HCT116 (cell line): ENCODE measurements around the gene PIK3CB. TPM values are rescaled to one million over a fixed set of nuclear protein-coding genes. Genes with fewer than 3 reads are reported as not detected.

Experiments
- ATAC-seq: fragments of 200-7000 bp; cut with Tn5 transposase; 2 replicates; pipeline ENCODE4 v1.9.1; 2020; ENCODE audit warnings: mild to moderate bottlenecking, moderate library complexity
- BruUV-seq: library from RNA; stranded (reverse); fragments of 400-500 nt; replicated peaks from 2 replicates; lab custom pipeline; 2021; lab: Mats Ljungman, UMichigan
- CTCF ChIA-PET: fragments of 300-600 bp; sonication (Branson Sonifier 250); formaldehyde crosslinking; loops from one replicate; lab custom pipeline; 2021; ENCODE audit warnings: antibody characterized with exemption; lab: Charles Lee
- POLR2A ChIA-PET: fragments of 300-600, 350-600 bp; sonication (Branson Sonifier 250); formaldehyde crosslinking; loops from one replicate; lab custom pipeline; 2021; ENCODE audit warnings: antibody characterized with exemption; lab: Charles Lee
- RAD21 ChIA-PET, 2 experiments: fragments of 300-600 bp; sonication (Branson Sonifier 250); formaldehyde crosslinking; loops; one replicate each; lab custom pipeline; 2023; ENCODE audit warnings: low total read pairs in 2 of 2; ENCODE audit not compliant: uncharacterized antibody in 2 of 2, unreplicated experiment in 2 of 2, low non-redundant PET in 1 of 2; lab: Charles Lee
- DNase-seq: peaks from one replicate; pipeline ENCODE4 v3.0.0-alpha.2; 2010; ENCODE audit warnings: low read depth, low spot score
- H2AFZ ChIP-seq: fragments of 200-600 bp; shearing (Covaris generic), sonication (generic); 2 replicates; pipeline ENCODE4 v1.6.1; 2017; ENCODE audit warnings: low read depth, mixed run types, mixed read lengths, antibody characterized with exemption, low read length; ENCODE audit not compliant: poor library complexity, severe bottlenecking
- H3K27ac ChIP-seq: 2 replicates; pipeline ENCODE4 v1.5.1; 2012; ENCODE audit warnings: low read depth, low read length
- H3K27me3 ChIP-seq: fragments of 200-600 bp; sonication (generic); 2 replicates; pipeline ENCODE4 v1.6.1; 2016; ENCODE audit warnings: mixed run types, low read length, mixed read lengths; ENCODE audit not compliant: insufficient read depth
- H3K36me3 ChIP-seq, 2 experiments: fragments of 200-500 bp in 1 of 2; fragments of 200-600 bp in 1 of 2; sonication (Bioruptor generic) in 1 of 2; sonication (generic) in 1 of 2; 2 replicates each; pipeline versions ENCODE4 v1.5.1 to v1.6.1; 2014 to 2016; ENCODE audit warnings: low read length in 2 of 2, inconsistent platforms in 1 of 2, mixed read lengths in 1 of 2, mixed run types in 1 of 2; ENCODE audit not compliant: insufficient read depth in 2 of 2, control insufficient read depth in 1 of 2
- H3K4me1 ChIP-seq, 2 experiments: fragments of 200-600 bp in 1 of 2; sonication (generic) in 1 of 2; 2 replicates each; pipeline versions ENCODE4 v1.5.1 to v1.6.1; 2012 to 2017; ENCODE audit warnings: low read length in 2 of 2, inconsistent platforms in 1 of 2, mild to moderate bottlenecking in 1 of 2, mixed read lengths in 1 of 2, mixed run types in 1 of 2, moderate library complexity in 1 of 2; ENCODE audit not compliant: insufficient read depth in 2 of 2, control insufficient read depth in 1 of 2
- H3K4me2 ChIP-seq: fragments of 200-600 bp; sonication (generic); 2 replicates; pipeline ENCODE4 v1.6.1; 2017; ENCODE audit warnings: mixed run types, low read length, mixed read lengths
- H3K4me3 ChIP-seq, 2 experiments: fragments of 200-600 bp in 1 of 2; sonication (generic) in 1 of 2; replicated peaks in 1 of 2; 2 replicates each; pipeline ENCODE4 v1.5.1; 2011 to 2016; ENCODE audit warnings: low read length in 2 of 2, control low read depth in 1 of 2, low read depth in 1 of 2, mild to moderate bottlenecking in 1 of 2, mixed read lengths in 1 of 2, mixed run types in 1 of 2
- H3K79me2 ChIP-seq: fragments of 200-600 bp; sonication (generic); 2 replicates; pipeline ENCODE4 v1.6.1; 2017; ENCODE audit warnings: mild to moderate bottlenecking, mixed run types, low read length, moderate library complexity, mixed read lengths; ENCODE audit not compliant: insufficient read depth
- H3K9ac ChIP-seq: fragments of 200-600 bp; sonication (generic); 2 replicates; pipeline ENCODE4 v1.6.1; 2016; ENCODE audit warnings: low read length, mixed read lengths
- H3K9me2 ChIP-seq: fragments of 200-600 bp; sonication (generic), shearing (Covaris generic); 2 replicates; pipeline ENCODE4 v1.6.1; 2017; ENCODE audit warnings: mixed run types, mild to moderate bottlenecking, moderate library complexity; ENCODE audit not compliant: insufficient read depth
- H3K9me3 ChIP-seq, 2 experiments: fragments of 200-500 bp in 1 of 2; fragments of 200-600 bp in 1 of 2; sonication (Bioruptor generic) in 1 of 2; sonication (generic) in 1 of 2; 2 replicates each; pipeline ENCODE4 v1.6.1; 2014 to 2017; ENCODE audit warnings: low read length in 2 of 2, mixed read lengths in 2 of 2, inconsistent platforms in 1 of 2, low read depth in 1 of 2, mild to moderate bottlenecking in 1 of 2, mixed run types in 1 of 2, moderate library complexity in 1 of 2; ENCODE audit not compliant: control insufficient read depth in 1 of 2, insufficient read depth in 1 of 2
- H4K20me1 ChIP-seq: fragments of 200-600 bp; sonication (generic), shearing (Covaris generic); 2 replicates; pipeline ENCODE4 v1.6.1; 2017; ENCODE audit warnings: mixed run types, mild to moderate bottlenecking, moderate library complexity; ENCODE audit not compliant: insufficient read depth
- CBX3 ChIP-seq: IDR thresholded peaks from 2 replicates; pipeline ENCODE4 v1.6.1; 2012; ENCODE audit warnings: low read depth
- EGR1 ChIP-seq: IDR thresholded peaks from 2 replicates; pipeline ENCODE4 v1.6.1; 2012; ENCODE audit warnings: low read depth
- FOSL1 ChIP-seq: IDR thresholded peaks from 2 replicates; pipeline ENCODE4 v1.6.1; 2012; ENCODE audit warnings: low read depth
- JUND ChIP-seq: IDR thresholded peaks from 2 replicates; pipeline ENCODE4 v1.6.1; 2012
- SIN3A ChIP-seq: IDR thresholded peaks from 2 replicates; pipeline ENCODE4 v1.6.1; 2012; ENCODE audit warnings: low read depth
- TCF7L2 ChIP-seq: IDR thresholded peaks from 2 replicates; pipeline ENCODE4 v1.7.0; 2011; ENCODE audit warnings: borderline replicate concordance, inconsistent platforms; ENCODE audit not compliant: insufficient read depth, insufficient read length; ENCODE audit errors: extremely low read depth
- ZBTB33 ChIP-seq: IDR thresholded peaks from 2 replicates; pipeline ENCODE4 v1.6.1; 2011; ENCODE audit warnings: mild to moderate bottlenecking, low read length, moderate library complexity; ENCODE audit not compliant: insufficient replicate concordance; ENCODE audit errors: extremely low read depth
- ZNF274 ChIP-seq: fragments of 200-500 bp; sonication (Bioruptor generic); IDR thresholded peaks from 2 replicates; pipeline ENCODE4 v1.6.1; 2014; ENCODE audit warnings: mild to moderate bottlenecking, low read depth, low read length, inconsistent platforms
- intact Hi-C: fragments of 100-400 bp; cut with micrococcal nuclease; formaldehyde crosslinking; loops from 2 replicates; pipeline ENCODE4 v1.10.0; 2022
- total RNA-seq: library from RNA; stranded (reverse); gene quantifications from one replicate; pipeline ENCODE4 v1.2.1, GENCODE V29; 2021; ENCODE audit not compliant: unreplicated experiment
- TF ChIP-seq, protein P1 (sequence below): IDR thresholded peaks from 2 replicates; pipeline ENCODE4 v1.6.1; 2012

The PIK3CB gene
- total RNA-seq, 1 experiment from 2014 or later: 44.3 TPM

DNA sequence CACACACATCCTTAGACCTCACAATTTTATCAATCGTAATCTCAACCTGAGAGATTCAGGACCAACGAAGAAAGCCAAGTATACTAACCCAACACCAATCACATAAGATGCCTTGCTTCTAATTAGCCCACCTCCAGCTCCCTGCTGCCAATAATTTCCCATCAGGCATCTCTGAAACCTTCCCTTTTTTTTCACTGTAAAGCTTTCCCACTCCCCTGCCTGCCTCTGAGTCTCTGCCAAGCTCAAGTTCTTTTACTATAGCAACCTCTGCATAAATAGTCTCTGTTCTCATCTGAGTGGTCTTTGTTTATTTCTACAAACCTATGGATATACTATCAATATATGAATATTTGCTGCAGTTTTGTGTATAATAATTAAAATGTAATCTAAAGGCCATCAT is 86.5 kb downstream of the PIK3CB start:
- ChIA-PET RAD21 (no interaction called here), CTCF (no interaction called here), POLR2A (no interaction called here)
- no TSS peak for BruUV-seq
- Histone ChIP-seq H2AFZ (no peak overlapping the region), H3K9me3 (no peaks in the 10 kb centered on the region), H3K79me2 (no peaks in the 10 kb centered on the region), H3K27ac (no peak overlapping the region), H3K27me3 (no peaks in the 10 kb centered on the region), H3K4me2 (no peak overlapping the region), H3K9ac (no peak overlapping the region), H3K4me3 (no peak overlapping the region), H4K20me1 (no peaks in the 10 kb centered on the region), H3K9me2 (no peaks in the 10 kb centered on the region), H3K4me1 (peaks cover 0 to 16% of the 10 kb centered on the region in 2 experiments; a peak in 2 of 4 replicates), H3K36me3 (peaks cover 0 to 9% of the 10 kb centered on the region in 2 experiments; a peak in 1 of 4 replicates)
- ATAC-seq (no peak), DNase-seq (no peak)
- TF ChIP-seq ZBTB33 (no peak), EGR1 (no peak), SIN3A (no peak), FOSL1 (no peak), ZNF274 (no peak), JUND (no peak)
- TF ChIP-seq, protein P1, sequence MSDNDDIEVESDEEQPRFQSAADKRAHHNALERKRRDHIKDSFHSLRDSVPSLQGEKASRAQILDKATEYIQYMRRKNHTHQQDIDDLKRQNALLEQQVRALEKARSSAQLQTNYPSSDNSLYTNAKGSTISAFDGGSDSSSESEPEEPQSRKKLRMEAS: no peak
- intact Hi-C loops: no loop called here

DNA sequence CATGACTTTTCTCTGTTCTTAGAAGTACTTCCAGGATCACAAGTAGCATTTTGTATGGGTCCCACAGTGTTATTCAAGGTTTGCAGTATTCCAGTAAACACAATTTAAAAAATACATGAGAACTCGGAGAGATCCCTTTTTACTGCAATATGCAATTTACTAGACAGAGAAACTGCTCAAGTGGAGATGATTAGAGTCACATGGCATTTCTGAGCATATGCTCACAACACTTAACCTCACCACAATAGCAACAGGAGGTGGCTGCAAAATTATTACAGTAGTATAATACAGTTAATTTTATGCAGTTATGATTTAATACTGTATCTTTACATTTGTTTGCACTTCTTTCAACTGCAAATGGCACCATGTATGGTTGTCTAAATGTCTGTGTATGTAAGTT is 87.5 kb downstream of the PIK3CB start:
- no peak overlapping the region for H3K4me2 ChIP-seq
- CTCF ChIA-PET: no interaction called here
- intact Hi-C loops: no loop called here

More for the DNA sequence above, 87.5 kb downstream of the PIK3CB start:
- ChIA-PET RAD21 (no interaction called here), POLR2A (no interaction called here)
- no peak overlapping the region for H3K9ac ChIP-seq
- H3K4me1 ChIP-seq: peaks cover 0 to 16% of the 10 kb centered on the region in 2 experiments; a peak in 2 of 4 replicates
- H3K9me3 ChIP-seq: no peaks in the 10 kb centered on the region
- TF ChIP-seq CBX3: no peak
- no peak for TF ChIP-seq TCF7L2
- no peaks in the 10 kb centered on the region for H4K20me1 ChIP-seq
- no peak overlapping the region for H3K4me3 ChIP-seq
- no peak overlapping the region for H3K27ac ChIP-seq
- H3K9me2 ChIP-seq: no peaks in the 10 kb centered on the region
- no peaks in the 10 kb centered on the region for H3K79me2 ChIP-seq
- no TSS peak for BruUV-seq
- ATAC-seq: no peak
- H3K27me3 ChIP-seq: no peaks in the 10 kb centered on the region
- no peak overlapping the region for H2AFZ ChIP-seq
- peaks cover 0 to 9% of the 10 kb centered on the region in 2 experiments; a peak in 2 of 4 replicates for H3K36me3 ChIP-seq
- DNase-seq: no peak
